Stimulated activated CD4-positive, alpha-beta T cell treated with anti-CD3 and anti-CD28 coated beads, Interleukin-12 subunit alpha, Interleukin-12 subunit beta, amount 100 ng/mL, for 24 hours (primary cell): ENCODE data around the gene OCSTAMP.

Source experiments
- DNase-seq, 2 experiments: peaks; one replicate each; pipeline ENCODE4 v3.0.0-alpha.2; 2020; ENCODE audit warnings: low read depth in 2 of 2

Gene OCSTAMP

DNA sequence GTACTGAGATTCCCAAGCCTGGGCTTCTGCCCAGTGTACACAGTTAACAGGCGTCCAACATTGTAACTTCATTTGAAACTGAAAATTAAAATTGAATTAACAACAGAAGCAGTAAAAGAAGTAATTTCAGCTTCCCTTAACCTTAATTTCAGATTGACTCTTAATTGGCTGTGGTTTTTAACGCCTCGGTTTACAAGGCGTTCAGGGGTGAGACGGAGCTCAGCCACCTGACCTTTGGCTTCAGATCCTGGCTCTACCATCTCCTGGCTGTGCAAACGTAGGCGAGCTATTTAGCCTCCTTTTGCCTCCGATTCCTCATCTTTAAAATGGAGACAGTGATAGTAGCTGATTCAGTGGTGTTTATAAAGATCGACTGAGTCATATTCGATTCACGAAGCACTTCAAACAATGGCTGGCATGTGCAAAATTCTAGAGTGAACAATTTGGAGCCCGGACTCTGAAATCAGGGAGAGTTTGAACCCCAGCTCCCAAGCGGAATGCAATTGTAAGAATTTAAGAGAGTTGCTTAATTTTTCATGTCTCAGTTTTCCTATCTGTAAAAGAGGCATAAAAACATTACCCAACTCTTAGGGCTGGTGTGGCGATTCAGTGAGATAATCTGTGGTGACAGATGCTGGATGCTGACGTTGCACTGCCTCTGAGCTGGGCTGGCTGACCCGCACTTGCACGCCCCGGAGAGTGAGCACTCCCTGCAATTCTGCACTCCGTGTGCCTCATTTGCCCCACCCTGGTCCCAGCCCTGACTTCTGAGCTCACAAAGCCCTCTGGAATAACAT, 23.5 kb upstream of the OCSTAMP start:
- no peak for DNase-seq

DNA sequence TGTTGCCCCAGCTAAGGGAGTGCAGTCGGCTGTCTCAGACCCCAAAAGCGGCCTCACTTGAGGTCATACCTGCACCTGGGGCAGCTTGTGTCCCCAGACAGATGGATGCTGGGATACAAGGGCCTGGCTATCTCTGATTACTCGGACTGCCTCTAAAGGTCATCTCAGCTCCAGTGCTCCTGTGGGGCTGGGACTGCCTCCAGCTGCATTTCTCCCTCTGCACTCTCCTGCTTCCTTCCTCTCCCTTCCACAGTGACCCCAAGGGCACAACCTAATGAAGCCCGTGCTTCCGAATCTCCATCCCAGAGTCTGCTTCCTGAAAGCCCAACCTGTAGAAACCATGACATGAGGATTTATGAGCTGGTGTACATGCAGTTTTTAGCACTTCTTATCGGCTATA, 22.8 kb upstream of the OCSTAMP start:
- no peak for DNase-seq

DNA sequence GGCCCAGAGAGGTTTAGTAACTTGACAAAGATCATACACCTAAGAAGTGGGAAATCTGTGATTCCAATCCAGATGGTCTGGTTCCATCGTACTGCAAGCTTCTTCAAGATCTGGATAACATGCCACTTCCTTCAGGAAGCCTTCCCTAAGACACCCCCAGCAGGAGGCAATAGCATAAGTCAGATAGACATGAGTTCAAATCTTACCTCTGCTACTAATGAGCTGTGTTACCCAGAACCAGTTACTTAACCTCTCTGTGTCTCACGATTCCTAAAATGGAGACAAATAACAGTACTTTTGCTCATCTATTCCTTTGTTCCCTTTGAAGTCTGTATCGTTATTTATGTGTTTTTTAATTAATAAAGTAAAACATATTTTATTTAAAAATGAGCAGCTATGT, 22.3 kb upstream of the OCSTAMP start:
- no peak for DNase-seq

DNA sequence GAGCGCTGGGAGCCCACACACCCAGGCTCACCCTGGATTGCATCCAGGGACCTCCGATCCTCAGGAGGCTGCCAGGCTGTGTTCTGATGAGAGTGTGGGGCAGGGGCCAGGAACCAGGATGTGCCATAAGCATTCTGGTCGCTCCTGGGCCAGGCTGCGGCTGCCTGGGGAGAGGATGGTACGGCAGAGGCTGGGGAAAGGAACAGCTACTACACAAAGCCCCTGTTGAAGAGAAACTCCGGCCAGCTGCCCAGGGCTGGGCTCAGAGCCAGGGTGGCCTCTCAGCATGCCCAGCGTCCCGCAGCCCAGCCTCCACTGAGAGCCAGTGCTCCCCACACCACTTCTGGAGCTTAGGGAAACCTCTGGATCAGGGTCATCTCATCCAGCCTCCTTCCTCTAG, 21.7 kb upstream of the OCSTAMP start:
- no peak for DNase-seq

DNA sequence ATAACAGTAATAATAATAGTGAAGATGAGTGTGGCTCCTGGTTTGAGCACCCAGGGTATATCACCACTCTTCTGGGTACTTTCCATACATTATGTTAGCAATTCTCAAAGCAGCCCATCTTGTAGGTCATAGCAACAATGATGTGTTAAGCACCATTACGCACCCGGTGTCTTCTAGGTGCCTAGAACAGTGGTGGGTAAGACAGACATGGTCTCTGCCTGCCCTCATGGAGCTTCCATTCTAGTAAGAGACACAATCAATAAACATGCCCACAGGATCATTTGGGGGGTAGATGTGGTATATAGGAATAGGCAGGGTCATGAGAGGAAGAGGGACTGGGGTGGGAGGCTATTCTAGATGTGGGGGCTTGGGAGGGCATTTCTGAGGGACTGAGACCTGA, 21.0 kb upstream of the OCSTAMP start:
- DNase-seq, result no peak

DNA sequence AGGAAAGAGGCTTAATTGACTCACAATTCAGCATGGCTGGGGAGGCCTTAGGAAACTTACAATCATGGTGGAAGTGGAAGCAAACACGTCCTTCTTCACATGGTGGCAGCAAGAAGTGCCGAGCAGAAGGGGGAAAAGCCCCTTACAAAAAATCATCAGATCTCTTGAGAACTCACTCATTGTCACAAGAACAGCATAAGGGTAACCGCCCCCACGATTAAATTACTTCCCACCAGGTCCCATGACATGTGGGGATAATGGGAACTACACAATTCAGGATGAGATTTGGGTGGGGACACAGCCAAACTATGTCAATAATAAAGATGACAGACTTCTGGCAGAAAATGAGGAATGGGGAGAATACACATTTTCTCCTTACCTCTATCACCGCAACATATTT, 20.5 kb upstream of the OCSTAMP start:
- DNase-seq, result no peak

DNA sequence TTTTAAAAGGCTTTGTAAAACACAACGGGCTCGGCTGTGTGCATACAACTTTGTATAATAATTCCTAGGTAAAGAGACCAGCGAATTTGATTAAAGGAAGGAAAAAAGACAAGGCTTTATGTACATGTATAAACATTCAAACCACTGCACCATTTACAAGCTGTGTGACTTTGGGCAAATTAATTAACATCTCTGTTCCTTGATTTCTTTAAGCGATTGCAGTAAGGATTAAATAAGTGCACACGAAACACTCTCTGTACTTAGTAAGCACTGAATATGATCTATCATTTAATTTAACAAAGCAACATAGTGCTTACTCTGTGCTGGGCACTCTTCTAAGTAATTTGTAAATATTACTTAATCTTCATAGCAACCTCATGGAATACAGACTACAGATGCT, 19.5 kb upstream of the OCSTAMP start:
- DNase-seq, result no peak

DNA sequence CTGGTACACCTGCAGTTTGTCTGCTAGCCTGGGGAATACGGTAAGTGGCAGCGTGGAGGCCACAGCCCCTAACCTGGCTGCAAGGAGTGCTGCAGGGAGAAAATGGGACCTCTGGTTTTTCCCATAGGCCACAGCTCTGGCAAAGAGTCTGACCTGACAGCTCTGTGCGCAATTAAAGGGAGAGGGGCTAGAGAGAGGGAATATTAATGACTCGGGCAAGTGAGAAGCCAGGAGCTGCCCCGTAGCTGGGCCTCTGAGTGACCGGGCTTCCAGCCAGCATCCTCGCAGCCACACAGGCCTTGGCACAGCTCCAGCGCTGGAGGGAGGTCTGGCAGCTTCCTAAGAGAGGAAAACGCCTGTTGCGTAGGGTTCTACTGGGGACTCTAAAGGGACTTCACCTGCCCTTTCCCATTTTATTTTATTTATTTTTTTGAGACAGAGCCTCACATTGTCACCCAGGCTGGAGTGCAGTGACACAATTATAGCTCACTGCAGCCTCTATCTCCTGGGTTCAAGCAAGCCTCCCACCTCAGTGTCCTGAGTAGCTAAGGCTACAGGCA, 18.2 kb upstream of the OCSTAMP start:
- DNase-seq, result no peak

DNA sequence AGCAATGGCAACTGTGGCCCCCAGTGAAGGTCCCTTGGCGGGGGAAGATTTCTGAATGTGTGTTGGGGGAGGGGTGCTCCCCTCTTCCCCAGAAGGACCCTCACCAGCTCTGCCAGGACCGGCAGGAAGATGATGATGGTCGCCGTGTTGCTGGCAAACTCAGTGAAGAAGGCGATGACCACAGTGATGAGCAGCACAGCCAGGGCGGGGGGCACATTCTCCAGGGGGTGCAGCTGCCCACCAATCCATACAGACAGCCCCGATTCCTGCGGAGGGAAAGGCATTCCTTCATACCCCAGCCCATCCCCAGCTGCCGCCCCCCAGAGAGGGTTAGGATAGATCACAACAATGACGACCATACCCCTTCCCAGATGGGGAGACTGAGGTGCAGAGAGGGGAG, 15.7 kb upstream of the OCSTAMP start:
- no peak for DNase-seq

DNA sequence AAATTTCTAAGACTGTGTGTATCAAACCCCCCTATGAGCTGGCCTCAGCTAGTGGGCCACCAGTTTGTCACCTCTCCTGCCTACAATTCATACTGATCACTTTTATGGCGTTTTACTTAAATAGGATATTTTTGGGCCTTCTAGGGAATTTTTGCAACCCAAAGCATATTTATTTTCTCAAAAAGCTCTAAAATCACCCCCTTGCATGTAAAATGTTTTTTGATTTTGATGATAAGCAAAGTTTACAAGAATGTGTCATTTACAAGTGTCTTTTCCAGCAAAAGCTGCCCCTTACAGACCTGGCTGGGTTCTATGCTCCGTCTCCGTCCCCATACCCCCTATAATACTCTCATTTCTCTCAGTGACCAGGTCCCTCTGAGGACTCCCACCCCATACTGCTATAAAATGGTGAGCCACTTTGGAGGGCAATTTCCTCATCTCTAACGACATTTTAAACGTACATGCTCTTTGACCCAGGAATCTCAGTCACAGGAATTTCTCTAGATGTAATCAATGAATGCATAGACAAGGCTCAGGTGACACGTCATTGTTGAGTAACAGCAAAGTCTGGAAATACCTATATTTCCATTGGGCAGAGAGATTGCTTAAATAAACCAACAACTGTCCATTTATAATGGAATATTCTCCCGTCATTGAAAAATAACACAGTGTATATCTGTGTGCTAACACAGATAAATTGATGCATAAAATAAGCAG, 13.9 kb upstream of the OCSTAMP start:
- no peak for DNase-seq

DNA sequence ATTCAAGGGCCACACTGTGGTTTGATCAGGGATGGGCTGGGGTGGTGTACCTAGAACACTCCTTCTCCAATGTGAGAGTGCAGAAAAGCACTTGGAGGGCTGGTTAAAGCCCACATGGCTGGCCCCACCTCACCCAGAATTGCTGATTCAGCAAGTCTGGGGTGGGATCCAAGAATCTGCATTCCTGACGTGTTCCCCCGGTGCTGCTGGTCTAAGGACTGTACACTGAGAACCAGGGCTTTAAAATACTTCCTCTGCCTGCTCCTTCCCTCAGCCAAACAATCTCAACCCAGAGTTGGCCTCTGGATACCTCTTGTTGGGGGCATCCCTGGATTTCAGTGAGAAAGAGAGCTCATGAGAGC, 13.4 kb upstream of the OCSTAMP start:
- DNase-seq, result no peak

DNA sequence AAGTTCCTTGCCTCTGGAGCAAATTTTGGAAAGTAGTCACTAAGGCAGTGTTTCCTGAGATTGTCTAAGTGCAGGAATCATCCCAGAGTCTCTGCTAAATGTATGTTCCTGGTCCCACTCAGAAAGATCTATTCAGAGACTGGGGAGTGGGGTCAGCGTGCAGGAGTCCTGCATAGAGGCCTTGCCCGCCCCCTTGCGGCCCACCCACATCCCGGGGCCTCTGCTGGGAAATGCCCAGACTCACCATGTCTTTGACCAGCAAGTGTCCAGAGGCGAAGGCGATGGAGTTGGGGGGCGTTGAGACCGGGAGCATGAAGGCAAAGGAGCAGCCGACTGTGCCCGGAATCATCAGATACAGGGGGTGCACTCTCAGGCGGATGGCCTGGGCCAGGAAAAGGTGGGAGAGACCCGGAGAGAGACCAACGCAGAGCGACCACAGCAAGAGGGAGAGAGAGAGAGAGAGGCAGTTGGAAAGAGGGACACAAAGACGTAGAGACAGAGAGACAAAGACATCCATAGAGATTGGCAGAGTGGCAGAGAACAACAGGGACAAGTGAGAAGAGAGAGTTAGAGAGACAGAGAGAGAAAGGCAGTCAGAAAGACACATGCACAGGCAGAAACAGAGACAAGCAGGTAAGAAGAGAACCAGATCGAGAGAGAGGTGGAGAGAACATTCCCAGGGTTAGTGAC, 12.9 kb upstream of the OCSTAMP start:
- no peak for DNase-seq

DNA sequence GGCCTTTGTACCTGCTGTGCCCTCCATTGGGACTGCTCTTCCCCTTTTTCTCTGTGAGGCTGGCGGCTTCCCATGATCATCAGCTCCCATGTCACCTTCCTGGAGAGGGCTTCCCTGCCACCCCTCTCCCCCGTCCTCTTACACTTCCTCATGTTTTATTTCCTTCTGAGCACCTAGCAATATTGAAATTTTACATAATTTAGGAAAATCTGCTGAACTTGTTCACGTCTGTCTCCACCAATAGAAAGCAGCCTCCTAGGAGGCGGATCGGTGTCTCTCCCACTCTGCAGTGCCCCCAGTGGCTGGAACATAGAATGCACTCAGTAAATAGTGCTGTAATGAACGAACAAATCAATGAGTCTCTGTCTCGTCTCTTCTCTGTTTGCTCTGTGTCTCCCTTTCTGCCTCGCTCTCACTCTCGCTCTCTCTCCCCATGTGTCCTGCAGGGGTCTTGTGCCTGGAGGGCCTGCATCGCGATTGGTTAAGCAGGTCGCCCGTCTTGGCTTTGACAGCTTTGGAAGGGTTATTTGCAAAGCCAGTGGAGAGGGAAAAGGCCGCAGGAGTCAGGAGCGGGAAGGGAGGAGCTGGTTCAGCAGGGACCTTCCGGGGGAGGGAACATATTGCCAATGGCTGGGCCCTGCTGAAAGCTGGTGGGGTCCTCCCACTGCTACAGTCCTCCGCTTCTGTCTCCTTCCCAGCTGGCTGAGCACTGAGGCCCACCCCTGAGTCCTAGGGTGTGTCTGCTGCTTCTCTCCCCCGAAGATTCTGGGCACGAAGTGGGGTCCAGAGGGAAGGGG, 12.1 kb upstream of the OCSTAMP start:
- DNase-seq, result peak; percentile 37 to 69

DNA sequence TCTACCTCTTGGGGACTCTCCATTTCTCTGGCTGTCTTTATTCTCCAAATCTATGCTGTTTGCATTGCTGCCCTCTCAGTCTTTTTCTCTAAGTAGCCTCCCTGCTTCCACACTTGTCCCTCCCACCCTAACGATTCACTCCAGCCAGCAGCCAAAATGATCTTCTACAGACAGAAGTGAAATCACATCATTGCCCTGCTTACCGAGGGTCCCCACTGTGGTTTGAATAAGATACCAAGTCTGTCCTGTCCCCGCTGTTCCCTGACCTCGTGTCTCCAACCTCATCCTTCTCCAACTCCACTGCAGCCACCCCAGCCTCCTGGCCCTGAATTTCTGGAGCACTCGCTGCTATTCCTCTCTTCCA, 11.5 kb upstream of the OCSTAMP start:
- no peak for DNase-seq

DNA sequence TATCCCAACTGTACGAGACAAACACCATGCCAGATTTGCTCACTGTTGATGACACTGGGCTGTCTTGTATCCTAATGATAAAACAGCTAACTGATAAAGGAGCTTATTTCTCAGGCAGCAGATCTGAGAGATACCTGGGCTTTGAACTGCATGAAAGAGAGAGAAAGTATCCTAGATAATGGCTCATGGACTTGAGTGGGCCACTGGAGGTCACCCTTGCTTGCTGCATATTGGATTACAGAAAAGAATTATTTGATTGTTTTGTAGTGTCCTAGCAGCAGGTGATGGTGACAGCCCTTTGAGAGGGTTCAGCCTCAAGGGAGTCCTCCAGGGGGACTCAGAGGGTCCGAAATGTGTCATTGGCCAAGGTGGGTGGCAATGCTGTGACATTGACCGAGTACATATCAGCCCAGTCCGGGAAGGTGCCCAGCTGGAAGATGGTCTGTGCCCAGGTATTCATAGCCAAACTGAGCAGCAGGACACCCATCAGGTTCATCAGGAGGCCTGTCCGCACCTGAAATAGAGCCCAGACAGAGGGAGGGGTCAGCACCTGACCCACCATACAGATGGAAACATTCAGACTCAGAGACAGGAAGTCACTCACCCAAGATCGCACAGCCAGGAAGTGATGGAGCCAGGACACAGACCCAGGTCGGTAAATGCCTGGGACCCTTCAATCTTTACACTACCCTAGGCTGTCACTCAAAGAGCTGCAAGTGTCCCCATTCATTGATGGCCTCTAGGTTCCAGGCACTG, 9.4 kb upstream of the OCSTAMP start:
- no peak for DNase-seq

DNA sequence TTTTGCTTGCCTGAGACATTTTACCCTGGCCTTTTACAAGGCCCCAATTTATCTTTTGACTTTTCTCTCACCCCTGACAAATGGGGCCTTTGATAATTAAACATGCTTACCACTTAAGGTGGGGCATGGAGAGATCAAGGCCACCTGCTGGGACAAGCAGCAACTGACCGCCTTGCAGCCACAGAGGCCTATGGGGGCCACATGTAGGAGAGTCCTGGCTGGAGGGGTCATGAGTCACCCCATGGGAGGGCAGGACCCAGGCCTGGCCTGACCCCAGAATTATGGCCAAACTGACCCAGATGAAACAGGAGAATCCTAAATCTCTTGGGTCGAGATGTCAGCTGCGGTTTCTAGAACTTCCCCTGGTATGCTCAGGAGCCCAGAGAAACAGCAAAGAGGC, 8.5 kb upstream of the OCSTAMP start:
- no peak for DNase-seq

DNA sequence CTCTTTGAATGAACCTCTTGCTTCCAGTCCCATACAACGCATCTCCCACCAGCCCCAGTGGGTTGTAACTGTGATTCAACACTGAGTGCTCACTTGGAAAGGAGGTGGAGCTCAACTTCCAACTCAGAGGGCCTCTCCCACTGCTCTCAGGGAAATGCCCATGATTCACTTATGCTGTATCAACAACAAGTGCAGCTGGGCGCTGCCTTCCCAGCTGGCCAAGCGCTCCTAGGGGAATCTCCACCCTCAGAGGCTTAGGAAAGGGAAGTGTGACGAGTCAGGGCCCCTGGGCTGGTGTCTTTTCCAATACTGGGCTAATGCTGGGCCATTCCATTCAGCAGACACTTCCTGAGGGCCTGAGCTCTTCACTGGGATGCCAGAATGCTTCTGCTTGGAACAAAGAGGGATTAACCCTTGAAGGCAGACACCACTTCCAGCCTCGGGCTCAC, 8.1 kb upstream of the OCSTAMP start:
- DNase-seq, result peak; percentile 24 to 45

DNA sequence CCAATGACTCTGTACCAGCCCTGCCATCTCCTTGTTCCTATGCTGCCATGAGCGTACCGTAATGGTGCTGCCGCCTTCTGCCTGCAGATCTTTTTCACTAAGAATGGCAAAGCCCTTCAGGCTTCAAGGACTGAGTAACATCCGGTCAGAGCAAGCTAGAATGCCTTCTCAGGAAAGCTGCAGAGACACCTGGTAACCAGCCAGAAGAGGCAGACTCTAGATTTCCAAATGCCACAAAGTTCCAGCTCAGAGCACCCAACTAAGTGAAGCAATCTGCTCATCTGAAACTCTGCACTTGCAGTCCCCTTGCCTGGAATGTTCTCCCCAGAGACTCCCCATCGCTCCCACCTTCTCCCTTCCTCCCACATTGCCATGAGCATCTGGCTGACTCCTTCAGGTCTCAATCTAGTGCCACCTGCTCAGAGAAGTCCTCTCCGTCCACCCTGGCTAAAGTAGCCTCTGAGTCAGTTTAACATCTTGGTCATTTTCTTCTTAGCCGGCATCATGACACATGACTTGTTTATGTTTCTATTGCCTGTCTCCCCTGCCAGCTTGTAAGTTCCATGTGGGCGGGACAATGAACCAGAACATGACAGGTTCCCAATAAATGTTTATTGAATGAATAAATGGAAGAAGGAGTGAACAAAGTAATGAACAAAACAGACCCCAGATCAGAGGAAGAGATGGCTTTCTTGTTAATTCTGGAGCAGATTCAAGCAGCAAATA, 6.9 kb upstream of the OCSTAMP start:
- no peak for DNase-seq

DNA sequence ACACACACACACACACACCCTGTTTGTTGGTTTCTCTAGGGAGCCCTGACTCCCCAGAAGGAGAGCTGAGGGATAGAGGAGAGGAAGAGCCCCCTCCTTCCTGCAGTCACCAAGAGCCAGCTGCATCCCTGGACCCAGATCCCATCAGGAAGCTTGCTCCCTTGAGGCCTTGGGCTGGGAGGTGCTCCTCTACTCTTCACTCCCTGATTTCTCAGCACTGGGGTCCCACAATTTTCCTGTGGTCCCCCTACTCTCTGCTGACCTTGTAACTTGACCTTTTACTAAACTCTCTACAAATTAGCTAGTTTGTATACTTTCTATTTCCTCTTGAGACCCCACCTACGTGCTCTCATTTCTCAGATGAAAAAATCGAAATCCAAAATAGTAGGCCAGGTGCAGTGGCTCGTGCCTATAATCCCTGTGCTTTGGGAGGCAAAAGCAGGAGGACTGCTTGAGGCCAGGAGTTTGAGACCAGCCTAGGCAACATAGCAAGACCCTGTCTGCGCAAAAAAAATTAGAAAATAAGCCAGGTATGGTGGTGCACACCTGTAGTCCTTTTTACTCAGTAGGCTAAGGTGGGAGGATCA, 5.0 kb upstream of the OCSTAMP start:
- no peak for DNase-seq

DNA sequence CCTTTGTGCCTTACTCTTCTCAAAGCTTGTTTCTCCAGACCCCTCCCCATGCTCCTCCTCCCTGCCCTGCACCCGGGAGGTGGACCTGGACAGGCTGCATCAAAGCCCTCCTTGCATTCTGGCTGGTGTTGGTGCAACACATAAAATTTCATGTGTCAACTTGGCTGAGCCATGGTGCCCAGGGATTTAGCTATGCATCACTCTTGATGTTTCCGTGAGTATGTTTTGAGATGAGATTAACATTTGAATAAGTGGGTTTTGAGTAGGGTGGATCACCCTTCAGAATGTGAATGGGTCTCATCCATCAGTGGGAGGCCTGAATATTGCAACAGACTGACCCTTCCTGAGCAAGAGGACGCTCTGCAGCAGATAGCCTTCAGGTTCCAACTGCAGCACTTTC, 4.4 kb upstream of the OCSTAMP start:
- DNase-seq, result no peak
